Activated CD8-positive, alpha-beta memory T cell treated with anti-CD3 and anti-CD28 coated beads, Interleukin-2, amount 50 U/mL, for 4 hours (primary cell): ENCODE data around the gene CTNNA3.
"Not testable (repeated sequence)": the region's sequence is repeated elsewhere in the genome, so short reads cannot be mapped to it uniquely, and the experiment has no call there.

Experiments used
- DNase-seq: peaks from one replicate; pipeline ENCODE4 v3.0.0-alpha.2; 2020

CTNNA3 gene

GRCh38 chr10:67696029-67696428 is at the start of gene CTNNA3:
TSS of gene CTNNA3 (minus strand) at chr10:67696195.
- no peak for DNase-seq

DNA sequence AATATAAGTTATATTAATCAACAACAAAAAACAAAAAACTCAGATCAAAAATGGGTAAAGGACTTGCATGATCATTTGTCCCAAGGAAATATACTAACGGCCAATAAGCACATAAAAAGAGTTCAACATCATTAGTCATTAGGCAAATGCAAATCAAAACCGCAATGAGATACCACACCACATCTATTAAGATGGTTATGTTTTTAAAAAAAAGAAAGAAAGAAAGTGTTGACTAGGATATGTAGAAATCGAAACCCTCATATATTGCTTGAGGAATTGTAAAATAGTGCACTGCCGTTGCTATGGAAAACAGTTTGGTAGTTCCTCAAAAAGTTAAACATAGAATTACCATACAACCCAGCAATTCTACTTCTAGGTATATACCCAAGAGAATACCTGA is 39.4 kb upstream of the CTNNA3 start:
- DNase-seq = no peak

DNA sequence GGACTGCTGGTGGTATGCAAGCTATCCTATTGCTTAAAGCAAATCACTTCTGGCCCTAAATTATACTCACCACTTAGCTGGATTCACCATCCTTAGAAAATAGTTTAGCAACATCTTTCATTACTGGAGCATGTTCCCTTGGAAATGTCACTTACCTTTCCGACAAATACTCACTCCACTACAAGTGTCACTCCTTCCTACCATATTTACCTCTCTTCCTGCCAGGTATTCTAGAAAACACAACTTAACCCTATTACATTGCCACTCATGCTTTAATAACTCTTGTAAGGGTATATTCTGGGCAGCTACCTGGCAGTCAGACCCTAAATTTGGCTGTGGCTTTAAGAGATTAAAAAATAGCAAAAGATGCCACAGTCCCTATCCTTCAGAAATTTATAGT is 37.5 kb upstream of the CTNNA3 start:
- DNase-seq = no peak

- DNase-seq = no peak
Measured at GRCh38 chr10:67725567-67725966, 29.6 kb upstream of the CTNNA3 start.

DNA sequence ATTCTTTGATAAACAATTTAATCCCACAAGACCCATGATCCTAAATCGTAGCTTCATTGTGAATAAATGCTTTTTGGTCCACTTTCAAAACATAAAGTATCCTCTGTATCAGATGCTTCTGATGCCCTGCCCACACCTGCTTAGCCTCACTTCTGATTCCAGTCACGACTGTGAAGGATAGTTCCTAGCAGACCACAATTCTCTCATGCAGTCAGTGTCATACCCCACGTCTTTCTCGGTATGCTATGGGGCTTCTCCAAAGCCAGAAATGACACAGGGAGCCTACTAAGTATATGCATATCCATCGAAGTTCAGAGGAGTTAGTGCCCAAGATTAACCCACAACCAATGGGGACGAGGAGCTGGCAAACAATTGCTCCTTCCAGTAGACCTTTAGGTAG is 27.6 kb upstream of the CTNNA3 start:
- DNase-seq = no peak

DNA sequence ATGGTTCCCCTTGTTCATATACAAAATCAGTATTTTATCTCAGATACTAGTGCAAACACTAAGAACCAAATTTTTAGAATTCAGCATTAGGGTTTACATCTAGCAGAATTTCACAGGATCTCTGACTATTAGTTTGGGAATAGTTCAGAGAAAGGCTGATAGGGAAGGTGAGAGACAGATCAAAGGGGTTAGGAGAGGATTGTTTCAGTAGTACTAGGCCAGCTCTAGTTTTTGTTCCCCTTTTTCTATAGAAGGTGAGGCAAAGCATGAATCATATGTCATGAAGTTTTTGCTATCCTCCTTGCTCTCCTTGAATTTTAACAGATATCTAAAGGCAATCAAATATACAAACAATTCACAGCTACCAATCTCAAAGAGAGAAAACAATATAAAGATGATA is 26.1 kb upstream of the CTNNA3 start:
- DNase-seq = no peak

DNA sequence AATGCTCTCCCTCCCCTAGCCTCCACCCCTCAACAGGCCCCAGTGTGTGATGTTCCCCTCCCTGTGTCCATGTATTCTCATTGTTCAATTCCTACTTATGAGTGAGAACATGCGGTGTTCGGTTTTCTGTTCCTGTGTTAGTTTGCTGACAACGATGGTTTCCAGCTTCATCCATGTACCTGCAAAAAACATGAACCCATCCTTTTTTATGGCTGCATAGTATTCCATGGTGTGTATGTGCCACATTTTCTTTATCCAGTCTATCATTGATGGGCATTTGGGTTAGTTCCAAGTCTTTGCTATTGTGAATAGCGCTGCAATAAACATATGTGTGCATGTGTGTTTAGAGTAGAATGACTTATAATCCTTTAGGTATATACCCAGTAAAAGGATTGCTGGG is 20.5 kb upstream of the CTNNA3 start:
- DNase-seq = not testable (repeated sequence)

DNA sequence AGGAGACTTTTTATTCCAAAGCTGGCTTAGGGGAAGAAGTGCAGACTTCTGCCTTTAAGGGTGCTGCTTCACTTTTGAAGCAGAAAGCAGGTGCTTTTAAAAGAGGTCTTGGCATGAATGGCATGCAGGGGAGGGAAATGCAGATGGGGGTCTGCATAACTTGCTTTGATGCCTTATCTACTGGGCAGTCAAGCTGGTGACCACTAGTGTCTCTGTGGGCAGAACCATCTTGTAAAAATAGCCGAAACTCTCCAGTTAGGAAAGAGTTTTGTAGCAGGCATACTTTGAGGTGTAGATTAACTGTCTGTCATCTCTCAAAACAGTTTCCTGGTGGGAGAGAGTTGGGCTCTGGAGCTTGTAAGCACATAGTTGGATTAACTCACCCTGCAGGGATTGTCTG is 9.9 kb upstream of the CTNNA3 start:
- no peak for DNase-seq

GRCh38 chr10:67699613-67700270 is 3.7 kb upstream of the CTNNA3 start:
- not testable (repeated sequence) for DNase-seq

DNA sequence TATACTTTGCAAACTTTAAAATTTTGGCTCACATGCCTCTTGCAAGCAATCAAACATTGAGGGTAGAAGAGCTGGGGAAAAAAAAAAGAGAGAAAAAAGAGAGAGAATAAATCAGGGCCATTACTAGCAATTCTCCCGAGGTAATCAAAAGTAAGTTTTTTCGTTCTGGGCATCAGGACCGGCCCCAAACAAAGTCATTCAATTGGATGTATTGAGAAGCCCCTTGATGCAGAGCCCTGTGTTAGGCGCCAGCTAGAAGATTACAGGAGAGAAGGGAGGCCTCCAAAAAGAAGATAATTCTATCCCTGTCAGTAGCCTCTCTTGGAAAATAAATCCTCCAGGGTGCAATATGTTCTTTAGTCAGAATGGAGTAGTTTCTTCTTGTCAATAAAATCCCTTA is 2.2 kb upstream of the CTNNA3 start:
- no peak for DNase-seq

- DNase-seq = no peak
Measured at GRCh38 chr10:67697724-67698131, 1.7 kb upstream of the CTNNA3 start.

DNA sequence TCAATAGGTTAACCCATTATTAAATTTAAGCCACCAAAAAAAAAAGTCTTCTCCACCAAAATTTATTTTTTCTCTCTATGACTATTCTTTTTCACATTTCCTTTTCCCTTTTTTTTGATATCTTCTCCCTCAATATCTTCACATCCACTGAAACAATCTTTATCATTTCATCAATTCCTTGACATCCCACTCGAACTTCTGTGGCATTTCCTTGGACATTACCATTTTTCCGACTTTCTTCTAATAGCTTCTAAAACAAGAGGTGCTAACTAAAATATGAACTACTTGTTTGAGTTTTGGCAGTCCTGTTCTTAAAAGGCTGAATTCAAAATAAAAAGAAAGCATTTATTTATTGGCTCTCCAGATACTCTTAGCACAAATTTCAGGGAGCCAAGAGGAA is 684 bp upstream of the CTNNA3 start:
- DNase-seq = no peak

GRCh38 chr10:67695555-67695954 is 440 bp downstream of the CTNNA3 start:
- no peak for DNase-seq

DNA sequence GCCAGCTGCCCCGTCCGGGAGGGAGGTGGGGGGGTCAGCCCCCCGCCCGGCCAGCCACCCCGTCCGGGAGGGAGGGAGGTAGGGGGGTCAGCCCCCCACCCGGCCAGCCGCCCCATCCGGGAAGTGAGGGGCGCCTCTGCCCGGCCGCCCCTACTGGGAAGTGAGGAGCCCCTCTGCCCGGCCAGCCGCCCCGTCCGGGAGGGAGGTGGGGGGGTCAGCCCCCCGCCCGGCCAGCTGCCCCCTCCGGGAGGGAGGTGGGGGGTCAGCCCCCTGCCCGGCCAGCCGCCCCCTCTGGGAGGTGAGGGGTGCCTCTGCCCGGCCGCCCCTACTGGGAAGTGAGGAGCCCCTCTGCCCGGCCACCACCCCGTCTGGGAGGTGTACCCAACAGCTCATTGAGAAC is 4.1 kb downstream of the CTNNA3 start:
- not testable (repeated sequence) for DNase-seq

- DNase-seq = not testable (repeated sequence)
Measured at GRCh38 chr10:67690540-67690939, 5.5 kb downstream of the CTNNA3 start.

DNA sequence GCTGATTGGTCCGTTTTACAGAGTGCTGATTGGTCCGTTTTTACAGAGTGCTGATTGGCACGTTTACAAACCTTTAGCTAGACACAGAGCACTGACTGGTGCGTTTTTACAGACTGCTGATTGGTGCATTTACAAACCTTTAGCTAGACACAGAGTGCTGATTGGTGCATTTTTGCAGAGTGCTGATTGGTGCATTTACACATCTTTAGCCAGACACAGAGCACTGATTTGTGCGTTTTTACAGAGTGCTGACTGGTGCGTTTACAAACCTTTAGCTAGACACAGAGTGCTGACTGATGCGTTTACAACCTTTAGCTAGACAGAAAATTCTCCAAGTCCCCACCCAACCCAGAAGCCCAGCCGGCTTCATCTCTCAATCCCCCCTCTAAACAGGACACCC is 11.9 kb downstream of the CTNNA3 start:
- DNase-seq = not testable (repeated sequence)

DNA sequence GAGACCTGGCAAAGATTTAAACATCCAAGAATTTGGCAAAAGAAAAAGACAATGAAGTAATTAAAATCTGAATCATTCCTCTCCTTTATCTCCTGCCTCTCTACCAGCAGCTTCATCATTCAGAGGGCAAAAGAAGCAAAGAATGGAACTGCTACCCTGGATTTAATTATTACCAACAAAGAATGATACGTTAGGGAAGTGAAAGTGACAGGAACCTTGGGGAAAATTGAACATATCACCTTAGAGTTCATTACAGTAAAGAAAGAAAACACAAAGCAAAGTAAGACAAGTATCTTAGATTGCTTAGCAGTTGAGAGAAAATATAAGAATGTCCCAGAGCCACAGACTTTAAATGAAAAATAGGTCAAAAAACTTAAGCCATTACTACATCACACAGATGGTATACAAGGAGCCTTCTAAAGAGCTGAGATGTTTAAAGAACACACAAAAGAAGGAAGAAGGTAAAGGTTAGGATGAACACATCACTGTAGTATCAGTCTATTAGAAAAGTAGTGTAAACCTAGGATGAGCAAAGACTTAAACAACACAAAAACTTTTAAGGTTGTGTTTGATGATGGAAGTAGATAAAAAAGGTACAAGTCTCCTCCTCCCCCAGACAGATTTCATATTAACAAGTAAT is 17.5 kb downstream of the CTNNA3 start:
- DNase-seq = no peak

DNA sequence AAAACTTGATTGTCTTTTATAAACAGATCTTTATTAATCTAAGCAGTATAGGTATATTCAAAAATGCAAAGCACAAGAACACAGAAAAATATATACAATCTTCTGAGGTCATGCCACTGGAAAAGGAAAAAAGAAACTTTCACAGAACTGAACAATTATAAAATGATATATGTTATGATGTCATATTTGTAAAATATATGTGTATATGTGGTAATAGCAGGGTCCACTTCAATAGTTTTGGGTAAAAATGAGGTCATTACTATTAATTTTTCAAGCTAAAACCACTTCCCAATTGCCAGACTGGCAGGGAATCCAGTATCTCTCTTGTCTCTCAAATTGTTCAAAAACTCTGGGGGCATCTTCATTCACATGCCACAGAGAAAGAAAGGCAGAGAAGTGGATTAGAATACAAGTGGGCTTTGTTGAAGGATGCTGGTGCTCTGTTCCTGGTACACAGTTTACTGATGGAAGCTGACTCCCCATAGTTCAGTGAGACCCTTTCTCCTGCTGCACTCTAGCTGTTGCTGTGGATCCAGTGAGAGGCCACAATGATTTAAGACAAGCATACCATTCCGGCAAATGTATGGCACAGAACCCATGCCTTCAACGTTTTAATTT is 19.7 kb downstream of the CTNNA3 start:
- no peak for DNase-seq

GRCh38 chr10:67670401-67670800 is 25.6 kb downstream of the CTNNA3 start:
- no peak for DNase-seq

GRCh38 chr10:67669978-67670377 is 26.0 kb downstream of the CTNNA3 start:
- DNase-seq = no peak

DNA sequence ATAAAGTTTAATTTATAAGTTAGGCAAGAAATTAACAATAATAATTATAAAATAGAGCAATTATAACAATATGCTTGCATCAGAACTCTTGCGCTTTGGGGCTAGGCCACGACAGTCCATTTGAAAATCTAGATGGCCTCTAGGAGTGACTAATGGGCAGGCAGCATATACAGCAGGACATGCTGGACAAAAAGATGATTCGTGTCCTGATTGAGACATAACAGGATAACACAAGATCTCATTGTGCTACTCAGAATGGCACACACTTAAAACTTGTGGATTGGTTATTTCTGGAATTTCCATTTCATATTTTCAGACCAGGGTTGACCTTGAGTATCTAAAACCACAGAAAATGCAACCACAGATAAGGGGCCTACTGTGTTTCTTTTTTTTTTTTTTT is 27.5 kb downstream of the CTNNA3 start:
- DNase-seq = no peak

GRCh38 chr10:67667035-67667425 is 29.0 kb downstream of the CTNNA3 start:
- DNase-seq = no peak

GRCh38 chr10:67666416-67667034 is 29.5 kb downstream of the CTNNA3 start:
- DNase-seq = no peak

- DNase-seq = no peak
Measured at GRCh38 chr10:67665491-67665890, 30.5 kb downstream of the CTNNA3 start.
